Endothelial cell of umbilical vein (primary cell): ENCODE results near the gene CYP2C19. TPM values are rescaled to one million over a fixed set of nuclear protein-coding genes. Genes with fewer than 3 reads are reported as not detected.

Experiments
- BruUV-seq: library from RNA; stranded (reverse); fragments of 400-500 nt; replicated peaks from 2 replicates; lab custom pipeline; 2021; lab: Mats Ljungman, UMichigan
- CTCF ChIA-PET: fragments of 300-600, 350-600 bp; sonication (Branson Sonifier 250); formaldehyde crosslinking; loops from one replicate; lab custom pipeline; 2021; ENCODE audit warnings: antibody characterized with exemption, inconsistent platforms; lab: Charles Lee
- POLR2A ChIA-PET: fragments of 300-600, 350-600 bp; sonication (Branson Sonifier 250); formaldehyde crosslinking; loops from one replicate; lab custom pipeline; 2021; ENCODE audit warnings: antibody characterized with exemption, inconsistent platforms; lab: Charles Lee
- DNase-seq: peaks from one replicate; pipeline ENCODE4 v3.0.0-alpha.2; 2011; ENCODE audit warnings: low read depth, low spot score
- FAIRE-seq: peaks from 2 replicates; lab custom pipeline; 2011; peaks lifted over from hg19 to GRCh38; lab: Jason Lieb, UNC
- H2AFZ ChIP-seq: 2 replicates; pipeline ENCODE4 v1.6.0; 2012; ENCODE audit warnings: low read depth, low read length, control low read depth, inconsistent platforms
- H3K27ac ChIP-seq: 2 replicates; pipeline ENCODE4 v1.5.1; 2011; ENCODE audit warnings: low read depth, mild to moderate bottlenecking, control low read depth, low read length, moderate library complexity; ENCODE audit not compliant: insufficient read depth
- H3K27me3 ChIP-seq, 2 experiments: 2 replicates each; pipeline versions ENCODE4 v1.6.0 to v1.6.1; 2011; ENCODE audit warnings: low read length in 2 of 2, mixed read lengths in 1 of 2; ENCODE audit not compliant: control insufficient read depth in 2 of 2, insufficient read depth in 2 of 2
- H3K36me3 ChIP-seq, 2 experiments: 2 replicates in 1 of 2; 3 replicates in 1 of 2; pipeline ENCODE4 v1.5.1; 2011; ENCODE audit warnings: low read length in 2 of 2, mild to moderate bottlenecking in 1 of 2, moderate library complexity in 1 of 2; ENCODE audit not compliant: control insufficient read depth in 2 of 2, insufficient read depth in 2 of 2; ENCODE audit errors: extremely low read depth in 1 of 2
- H3K4me1 ChIP-seq: 3 replicates; pipeline ENCODE4 v1.5.1; 2011; ENCODE audit warnings: mild to moderate bottlenecking, low read length; ENCODE audit not compliant: control insufficient read depth, insufficient read depth; ENCODE audit errors: extremely low read depth
- H3K4me2 ChIP-seq: 2 replicates; pipeline ENCODE4 v1.6.1; 2011; ENCODE audit warnings: low read length, control low read depth, mixed read lengths; ENCODE audit not compliant: insufficient read depth
- H3K4me3 ChIP-seq, 3 experiments: fragments of 200-600 bp in 1 of 3; sonication (generic), shearing (Covaris generic) in 1 of 3; replicated peaks in 1 of 3; 2 replicates each; pipeline ENCODE4 v1.5.1; 2011 to 2016; ENCODE audit warnings: control low read depth in 3 of 3, low read length in 3 of 3, mild to moderate bottlenecking in 2 of 3, inconsistent platforms in 1 of 3, low read depth in 1 of 3, moderate library complexity in 1 of 3; ENCODE audit not compliant: insufficient read depth in 1 of 3
- H3K79me2 ChIP-seq: 2 replicates; pipeline ENCODE4 v1.6.0; 2012; ENCODE audit warnings: low read length, inconsistent platforms; ENCODE audit not compliant: control insufficient read depth, insufficient read depth
- H3K9ac ChIP-seq: replicated peaks from 2 replicates; pipeline ENCODE3; 2011; ENCODE audit warnings: low read length, control low read depth; ENCODE audit not compliant: insufficient read depth; ENCODE audit errors: extremely low read depth
- H3K9me1 ChIP-seq: replicated peaks from 3 replicates; pipeline ENCODE4 v1.6.0; 2011; ENCODE audit warnings: mild to moderate bottlenecking, low read length; ENCODE audit not compliant: control insufficient read depth, insufficient read depth; ENCODE audit errors: extremely low read depth
- H3K9me3 ChIP-seq: replicated peaks from 2 replicates; pipeline ENCODE4 v1.5.1; 2012; ENCODE audit warnings: low read length, inconsistent platforms; ENCODE audit not compliant: control insufficient read depth, insufficient read depth
- H4K20me1 ChIP-seq: replicated peaks from 2 replicates; pipeline ENCODE3; 2011; ENCODE audit warnings: mild to moderate bottlenecking, low read length; ENCODE audit not compliant: control insufficient read depth, insufficient read depth; ENCODE audit errors: extremely low read depth
- CTCF ChIP-seq, 2 donors: IDR thresholded peaks; 1 replicate in 1 of 2; 2 replicates in 1 of 2; pipeline ENCODE4 v1.5.1; 2011; ENCODE audit warnings: low read length in 2 of 2, mild to moderate bottlenecking in 2 of 2, moderate library complexity in 2 of 2, control low read depth in 1 of 2, inconsistent platforms in 1 of 2, low read depth in 1 of 2; ENCODE audit not compliant: insufficient read depth in 1 of 2; ENCODE audit errors: extremely low read depth in 1 of 2
- EZH2 ChIP-seq: IDR thresholded peaks from 2 replicates; pipeline ENCODE4 v1.6.1; 2012; ENCODE audit warnings: borderline replicate concordance, low read depth, mild to moderate bottlenecking, moderate library complexity, low read length, inconsistent platforms; ENCODE audit not compliant: severe bottlenecking
- FOS ChIP-seq: IDR thresholded peaks from 2 replicates; pipeline ENCODE4 v1.6.1; 2011; ENCODE audit warnings: mild to moderate bottlenecking, low read length, moderate library complexity, borderline replicate concordance; ENCODE audit not compliant: insufficient read depth
- GATA2 ChIP-seq: IDR thresholded peaks from 2 replicates; pipeline ENCODE4 v1.7.0; 2011; ENCODE audit warnings: low read depth, mild to moderate bottlenecking, moderate library complexity, mixed read lengths, low read length; ENCODE audit not compliant: insufficient read length, insufficient read depth
- JUN ChIP-seq: IDR thresholded peaks from 2 replicates; pipeline ENCODE4 v1.6.1; 2011; ENCODE audit warnings: borderline replicate concordance, low read depth; ENCODE audit not compliant: insufficient read length, insufficient read depth
- MYC ChIP-seq: IDR thresholded peaks from one replicate; pipeline ENCODE4 v1.6.1; 2011; ENCODE audit warnings: mild to moderate bottlenecking, low read depth, low read length
- POLR2A ChIP-seq: IDR thresholded peaks from 2 replicates; pipeline ENCODE4 v1.6.1; 2012; ENCODE audit warnings: low read depth, mild to moderate bottlenecking, control low read depth, low read length
- POLR2AphosphoS5 ChIP-seq: IDR thresholded peaks from 2 replicates; pipeline ENCODE4 v1.6.1; 2012; ENCODE audit warnings: low read depth, mild to moderate bottlenecking, control low read depth, low read length, moderate library complexity; ENCODE audit not compliant: insufficient read depth
- dilution Hi-C: fragments of 300-500 bp; cut with MboI; formaldehyde crosslinking; loops from one replicate; pipeline ENCODE4 v1.15.0; 2019; ENCODE audit warnings: low sequenced_read_pairs; ENCODE audit not compliant: extremely low pct_ligation_motif_present
- intact Hi-C: fragments of 100-400 bp; cut with micrococcal nuclease; formaldehyde crosslinking; loops from one replicate; pipeline ENCODE4 v1.10.0; 2022
- polyA plus RNA-seq, 4 experiments: library from polyadenylated mRNA; depleted of rRNA in 3 of 4; stranded (reverse) in 3 of 4; unstranded in 1 of 4; fragments of >200 nt; gene quantifications; 2 replicates each; pipeline versions ENCODE4 v1.2.1 to v1.2.3, GENCODE V29; 2011 to 2012; ENCODE audit warnings: missing spikeins in 1 of 4
- total RNA-seq: library from RNA; stranded (reverse); gene quantifications from 2 replicates; pipeline ENCODE4 v1.2.3, GENCODE V29; 2021
- TF ChIP-seq, protein P1 (sequence below): IDR thresholded peaks from 2 replicates; pipeline ENCODE4 v1.6.1; 2011; ENCODE audit not compliant: insufficient read depth, insufficient read length

Gene CYP2C19
- total and polyA plus RNA-seq, 2 donors (not counting 3 experiments of a cell fraction or from before 2014, with no cell fraction given) = not detected

GRCh38 chr10:94846204-94846603, 83.7 kb downstream of the CYP2C19 start:
- ChIA-PET POLR2A (no interaction called here), CTCF (no interaction called here)
- Histone ChIP-seq H3K36me3 (no peaks in the 10 kb centered on the region), H3K27me3 (no peaks in the 10 kb centered on the region), H3K9me1 (no peaks in the 10 kb centered on the region), H3K4me1 (no peaks in the 10 kb centered on the region), H3K9ac (no peak overlapping the region), H4K20me1 (no peaks in the 10 kb centered on the region), H3K4me3 (no peak overlapping the region), H3K79me2 (no peaks in the 10 kb centered on the region), H3K9me3 (peaks cover 2% of the 10 kb centered on the region), H2AFZ (no peak overlapping the region), H3K27ac (no peak overlapping the region), H3K4me2 (no peak overlapping the region)
- dilution Hi-C loops (no loop called here), intact Hi-C loops (no loop called here)
- no TSS peak for BruUV-seq
- no peak for FAIRE-seq
- no peak for TF ChIP-seq CTCF (IDR thresholded peaks at IDR 0.05; ENCODE audit: extremely low read depth in 1 of 2, insufficient read depth in 1 of 2, low read depth in 1 of 2, low read length in 2 of 2)
- TF ChIP-seq GATA2 = no peak
- TF ChIP-seq POLR2A = no peak
- no peak for TF ChIP-seq EZH2
- no peak for TF ChIP-seq JUN
- no peak for TF ChIP-seq MYC
- TF ChIP-seq, protein P1, sequence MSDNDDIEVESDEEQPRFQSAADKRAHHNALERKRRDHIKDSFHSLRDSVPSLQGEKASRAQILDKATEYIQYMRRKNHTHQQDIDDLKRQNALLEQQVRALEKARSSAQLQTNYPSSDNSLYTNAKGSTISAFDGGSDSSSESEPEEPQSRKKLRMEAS = no peak
- no peak for TF ChIP-seq POLR2AphosphoS5
- no peak for TF ChIP-seq FOS
- no peak for DNase-seq
